Endothelial cell of umbilical vein (primary cell): Measurements from ENCODE around the gene FOXE1. TPM values are rescaled to one million over a fixed set of nuclear protein-coding genes. Genes with fewer than 3 reads are reported as not detected.

ENCODE experiments used
- BruUV-seq: library from RNA; stranded (reverse); fragments of 400-500 nt; replicated peaks from 2 replicates; lab custom pipeline; 2021; lab: Mats Ljungman, UMichigan
- CTCF ChIA-PET: fragments of 300-600, 350-600 bp; sonication (Branson Sonifier 250); formaldehyde crosslinking; loops from one replicate; lab custom pipeline; 2021; ENCODE audit warnings: antibody characterized with exemption, inconsistent platforms; lab: Charles Lee
- POLR2A ChIA-PET: fragments of 300-600, 350-600 bp; sonication (Branson Sonifier 250); formaldehyde crosslinking; loops from one replicate; lab custom pipeline; 2021; ENCODE audit warnings: antibody characterized with exemption, inconsistent platforms; lab: Charles Lee
- DNase-seq: peaks from one replicate; pipeline ENCODE4 v3.0.0-alpha.2; 2011; ENCODE audit warnings: low read depth, low spot score
- FAIRE-seq: peaks from 2 replicates; lab custom pipeline; 2011; peaks lifted over from hg19 to GRCh38; lab: Jason Lieb, UNC
- H2AFZ ChIP-seq: 2 replicates; pipeline ENCODE4 v1.6.0; 2012; ENCODE audit warnings: low read depth, low read length, control low read depth, inconsistent platforms
- H3K27ac ChIP-seq: 2 replicates; pipeline ENCODE4 v1.5.1; 2011; ENCODE audit warnings: low read depth, mild to moderate bottlenecking, control low read depth, low read length, moderate library complexity; ENCODE audit not compliant: insufficient read depth
- H3K27me3 ChIP-seq, 2 experiments: 2 replicates each; pipeline versions ENCODE4 v1.6.0 to v1.6.1; 2011; ENCODE audit warnings: low read length in 2 of 2, mixed read lengths in 1 of 2; ENCODE audit not compliant: control insufficient read depth in 2 of 2, insufficient read depth in 2 of 2
- H3K36me3 ChIP-seq, 2 experiments: 2 replicates in 1 of 2; 3 replicates in 1 of 2; pipeline ENCODE4 v1.5.1; 2011; ENCODE audit warnings: low read length in 2 of 2, mild to moderate bottlenecking in 1 of 2, moderate library complexity in 1 of 2; ENCODE audit not compliant: control insufficient read depth in 2 of 2, insufficient read depth in 2 of 2; ENCODE audit errors: extremely low read depth in 1 of 2
- H3K4me1 ChIP-seq: 3 replicates; pipeline ENCODE4 v1.5.1; 2011; ENCODE audit warnings: mild to moderate bottlenecking, low read length; ENCODE audit not compliant: control insufficient read depth, insufficient read depth; ENCODE audit errors: extremely low read depth
- H3K4me2 ChIP-seq: 2 replicates; pipeline ENCODE4 v1.6.1; 2011; ENCODE audit warnings: low read length, control low read depth, mixed read lengths; ENCODE audit not compliant: insufficient read depth
- H3K4me3 ChIP-seq, 3 experiments: fragments of 200-600 bp in 1 of 3; sonication (generic), shearing (Covaris generic) in 1 of 3; replicated peaks in 1 of 3; 2 replicates each; pipeline ENCODE4 v1.5.1; 2011 to 2016; ENCODE audit warnings: control low read depth in 3 of 3, low read length in 3 of 3, mild to moderate bottlenecking in 2 of 3, inconsistent platforms in 1 of 3, low read depth in 1 of 3, moderate library complexity in 1 of 3; ENCODE audit not compliant: insufficient read depth in 1 of 3
- H3K79me2 ChIP-seq: 2 replicates; pipeline ENCODE4 v1.6.0; 2012; ENCODE audit warnings: low read length, inconsistent platforms; ENCODE audit not compliant: control insufficient read depth, insufficient read depth
- H3K9ac ChIP-seq: replicated peaks from 2 replicates; pipeline ENCODE3; 2011; ENCODE audit warnings: low read length, control low read depth; ENCODE audit not compliant: insufficient read depth; ENCODE audit errors: extremely low read depth
- H3K9me1 ChIP-seq: replicated peaks from 3 replicates; pipeline ENCODE4 v1.6.0; 2011; ENCODE audit warnings: mild to moderate bottlenecking, low read length; ENCODE audit not compliant: control insufficient read depth, insufficient read depth; ENCODE audit errors: extremely low read depth
- H3K9me3 ChIP-seq: replicated peaks from 2 replicates; pipeline ENCODE4 v1.5.1; 2012; ENCODE audit warnings: low read length, inconsistent platforms; ENCODE audit not compliant: control insufficient read depth, insufficient read depth
- H4K20me1 ChIP-seq: replicated peaks from 2 replicates; pipeline ENCODE3; 2011; ENCODE audit warnings: mild to moderate bottlenecking, low read length; ENCODE audit not compliant: control insufficient read depth, insufficient read depth; ENCODE audit errors: extremely low read depth
- CTCF ChIP-seq, 2 donors: IDR thresholded peaks; 1 replicate in 1 of 2; 2 replicates in 1 of 2; pipeline ENCODE4 v1.5.1; 2011; ENCODE audit warnings: low read length in 2 of 2, mild to moderate bottlenecking in 2 of 2, moderate library complexity in 2 of 2, control low read depth in 1 of 2, inconsistent platforms in 1 of 2, low read depth in 1 of 2; ENCODE audit not compliant: insufficient read depth in 1 of 2; ENCODE audit errors: extremely low read depth in 1 of 2
- EZH2 ChIP-seq: IDR thresholded peaks from 2 replicates; pipeline ENCODE4 v1.6.1; 2012; ENCODE audit warnings: borderline replicate concordance, low read depth, mild to moderate bottlenecking, moderate library complexity, low read length, inconsistent platforms; ENCODE audit not compliant: severe bottlenecking
- FOS ChIP-seq: IDR thresholded peaks from 2 replicates; pipeline ENCODE4 v1.6.1; 2011; ENCODE audit warnings: mild to moderate bottlenecking, low read length, moderate library complexity, borderline replicate concordance; ENCODE audit not compliant: insufficient read depth
- GATA2 ChIP-seq: IDR thresholded peaks from 2 replicates; pipeline ENCODE4 v1.7.0; 2011; ENCODE audit warnings: low read depth, mild to moderate bottlenecking, moderate library complexity, mixed read lengths, low read length; ENCODE audit not compliant: insufficient read length, insufficient read depth
- JUN ChIP-seq: IDR thresholded peaks from 2 replicates; pipeline ENCODE4 v1.6.1; 2011; ENCODE audit warnings: borderline replicate concordance, low read depth; ENCODE audit not compliant: insufficient read length, insufficient read depth
- MYC ChIP-seq: IDR thresholded peaks from one replicate; pipeline ENCODE4 v1.6.1; 2011; ENCODE audit warnings: mild to moderate bottlenecking, low read depth, low read length
- POLR2A ChIP-seq: IDR thresholded peaks from 2 replicates; pipeline ENCODE4 v1.6.1; 2012; ENCODE audit warnings: low read depth, mild to moderate bottlenecking, control low read depth, low read length
- POLR2AphosphoS5 ChIP-seq: IDR thresholded peaks from 2 replicates; pipeline ENCODE4 v1.6.1; 2012; ENCODE audit warnings: low read depth, mild to moderate bottlenecking, control low read depth, low read length, moderate library complexity; ENCODE audit not compliant: insufficient read depth
- dilution Hi-C: fragments of 300-500 bp; cut with MboI; formaldehyde crosslinking; loops from one replicate; pipeline ENCODE4 v1.15.0; 2019; ENCODE audit warnings: low sequenced_read_pairs; ENCODE audit not compliant: extremely low pct_ligation_motif_present
- intact Hi-C: fragments of 100-400 bp; cut with micrococcal nuclease; formaldehyde crosslinking; loops from one replicate; pipeline ENCODE4 v1.10.0; 2022
- polyA plus RNA-seq, 4 experiments: library from polyadenylated mRNA; depleted of rRNA in 3 of 4; stranded (reverse) in 3 of 4; unstranded in 1 of 4; fragments of >200 nt; gene quantifications; 2 replicates each; pipeline versions ENCODE4 v1.2.1 to v1.2.3, GENCODE V29; 2011 to 2012; ENCODE audit warnings: missing spikeins in 1 of 4
- total RNA-seq: library from RNA; stranded (reverse); gene quantifications from 2 replicates; pipeline ENCODE4 v1.2.3, GENCODE V29; 2021
- TF ChIP-seq, protein P1 (sequence below): IDR thresholded peaks from 2 replicates; pipeline ENCODE4 v1.6.1; 2011; ENCODE audit not compliant: insufficient read depth, insufficient read length

The FOXE1 gene
- total and polyA plus RNA-seq, 2 donors (not counting 3 experiments of a cell fraction or from before 2014, with no cell fraction given): not detected

- POLR2A ChIA-PET: no interaction called here
- no TSS peak for BruUV-seq
- H3K36me3 ChIP-seq: no peaks in the 10 kb centered on the region
- no peak overlapping the region for H2AFZ ChIP-seq
- peaks cover 7% of the 10 kb centered on the region for H3K4me1 ChIP-seq
- H3K27ac ChIP-seq: no peak overlapping the region
- no peaks in the 10 kb centered on the region for H3K27me3 ChIP-seq
- TF ChIP-seq POLR2A: no peak
- TF ChIP-seq POLR2AphosphoS5: no peak
- TF ChIP-seq GATA2: no peak
- TF ChIP-seq, protein P1, sequence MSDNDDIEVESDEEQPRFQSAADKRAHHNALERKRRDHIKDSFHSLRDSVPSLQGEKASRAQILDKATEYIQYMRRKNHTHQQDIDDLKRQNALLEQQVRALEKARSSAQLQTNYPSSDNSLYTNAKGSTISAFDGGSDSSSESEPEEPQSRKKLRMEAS: no peak
- no peak for TF ChIP-seq FOS
- no peak for TF ChIP-seq EZH2
- TF ChIP-seq MYC: no peak
- TF ChIP-seq JUN: no peak
- TF ChIP-seq CTCF (IDR thresholded peaks at IDR 0.05; ENCODE audit: extremely low read depth in 1 of 2, insufficient read depth in 1 of 2, low read depth in 1 of 2, low read length in 2 of 2): no peak
- no peaks in the 10 kb centered on the region for H3K9me3 ChIP-seq
- no peak for DNase-seq
- no peaks in the 10 kb centered on the region for H4K20me1 ChIP-seq
- H3K4me3 ChIP-seq: no peak overlapping the region
- CTCF ChIA-PET: interaction anchor here (0.6 to 3.3 kb wide), 2 partner anchors 10 to 15 kb away, joined by 3 to 24 read pairs; no protein-coding TSS in a partner anchor
- H3K9ac ChIP-seq: no peak overlapping the region
- H3K79me2 ChIP-seq: no peaks in the 10 kb centered on the region
- H3K9me1 ChIP-seq: no peaks in the 10 kb centered on the region
- intact Hi-C loops: no loop called here
- no peak overlapping the region for H3K4me2 ChIP-seq
- dilution Hi-C loops: no loop called here
- FAIRE-seq: no peak
These were observed 51.7 kb downstream of the FOXE1 start for GRCh38 chr9:97904725-97905124.
